AML-193 (cell line): ENCODE data around the gene SERAC1.
A peak's percentile ranks its signal among the peaks of the same experiment; 100 is the strongest.
"Not testable (repeated sequence)": the region's sequence is repeated elsewhere in the genome, so short reads cannot be mapped to it uniquely, and the experiment has no call there.

Source experiments
- DNase-seq, 2 experiments: peaks; one replicate each; lab custom pipeline; 2025; lab: John Stamatoyannopoulos, UW

Gene SERAC1

GRCh38 chr6:158168040-158168289 lies at the start of gene SERAC1:
Gene SERAC1, minus strand, starts transcription at chr6:158168262. Its CDS starts 9,899 bp downstream, at chr6:158158363.
- DNase-seq, result no peak

DNA sequence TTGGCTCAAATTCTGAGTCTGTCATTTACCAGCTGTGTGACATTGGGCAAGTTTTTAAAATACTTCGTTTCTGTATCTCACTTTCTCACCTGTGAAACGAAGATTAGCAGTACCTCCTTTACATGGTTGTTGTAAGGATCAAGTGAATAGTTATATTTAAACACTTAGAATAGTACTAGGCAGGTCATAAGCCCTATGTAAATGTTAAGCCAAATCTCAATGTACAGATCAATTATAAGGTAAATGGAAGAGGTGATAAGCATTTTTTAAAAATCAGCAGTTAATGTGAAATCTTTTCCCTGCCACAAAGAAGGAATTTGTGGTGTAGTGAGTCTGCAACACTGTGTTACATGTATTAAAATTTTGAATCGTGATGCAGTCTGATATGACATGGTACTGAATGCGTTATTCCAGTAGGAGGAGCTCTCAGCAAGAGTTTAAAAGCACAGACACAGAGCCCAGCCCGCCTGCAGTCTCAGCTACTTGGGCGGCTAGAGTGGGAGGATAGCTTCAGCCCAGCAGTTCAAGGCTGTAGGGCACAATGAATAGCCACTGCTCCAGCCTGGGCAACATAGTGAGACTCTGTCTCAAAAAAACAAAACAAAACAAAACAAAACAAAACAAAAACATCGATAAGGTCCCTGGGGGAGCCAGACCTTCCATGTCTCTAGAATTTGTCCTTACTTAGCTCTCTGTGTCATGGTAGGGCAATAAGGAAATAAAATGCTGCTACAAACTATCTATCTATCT lies 46.0 kb upstream of the SERAC1 start:
- peak; percentile 79 to 86 for DNase-seq

DNA sequence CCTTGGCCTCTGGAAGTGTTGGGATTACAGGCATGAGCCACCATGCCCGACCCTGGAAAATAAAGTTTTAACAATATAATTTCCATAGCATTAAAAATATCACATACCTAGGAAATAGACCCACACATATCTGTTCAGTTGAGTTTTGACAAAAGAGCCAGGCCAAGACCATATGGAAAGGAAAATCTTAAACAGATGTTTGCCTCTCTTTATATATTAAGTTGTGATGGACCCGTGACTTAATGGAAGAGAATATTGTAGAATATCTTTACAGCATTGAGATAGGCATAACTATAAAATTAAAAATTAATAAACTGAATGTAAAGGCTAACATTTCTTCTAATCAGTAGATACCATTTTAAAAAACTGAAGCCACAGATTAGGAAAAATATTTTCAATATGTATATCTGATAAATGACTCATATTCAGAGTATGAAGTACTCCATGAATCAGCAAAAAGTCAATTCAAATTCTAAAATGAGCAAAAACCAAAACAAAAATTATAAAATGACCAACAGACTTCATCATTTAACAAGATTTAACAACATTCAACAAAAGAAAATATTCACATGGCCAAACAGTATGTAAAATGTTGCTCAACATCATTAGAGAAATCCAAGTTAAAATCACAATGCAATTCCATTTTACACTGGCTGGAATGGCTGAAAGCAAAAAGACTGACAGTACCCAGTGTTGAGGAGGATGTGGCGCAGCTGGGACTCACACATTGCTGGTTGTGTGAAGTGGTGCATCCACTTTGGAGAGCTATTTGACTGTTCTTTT lies 43.4 kb upstream of the SERAC1 start:
- DNase-seq, result no peak

DNA sequence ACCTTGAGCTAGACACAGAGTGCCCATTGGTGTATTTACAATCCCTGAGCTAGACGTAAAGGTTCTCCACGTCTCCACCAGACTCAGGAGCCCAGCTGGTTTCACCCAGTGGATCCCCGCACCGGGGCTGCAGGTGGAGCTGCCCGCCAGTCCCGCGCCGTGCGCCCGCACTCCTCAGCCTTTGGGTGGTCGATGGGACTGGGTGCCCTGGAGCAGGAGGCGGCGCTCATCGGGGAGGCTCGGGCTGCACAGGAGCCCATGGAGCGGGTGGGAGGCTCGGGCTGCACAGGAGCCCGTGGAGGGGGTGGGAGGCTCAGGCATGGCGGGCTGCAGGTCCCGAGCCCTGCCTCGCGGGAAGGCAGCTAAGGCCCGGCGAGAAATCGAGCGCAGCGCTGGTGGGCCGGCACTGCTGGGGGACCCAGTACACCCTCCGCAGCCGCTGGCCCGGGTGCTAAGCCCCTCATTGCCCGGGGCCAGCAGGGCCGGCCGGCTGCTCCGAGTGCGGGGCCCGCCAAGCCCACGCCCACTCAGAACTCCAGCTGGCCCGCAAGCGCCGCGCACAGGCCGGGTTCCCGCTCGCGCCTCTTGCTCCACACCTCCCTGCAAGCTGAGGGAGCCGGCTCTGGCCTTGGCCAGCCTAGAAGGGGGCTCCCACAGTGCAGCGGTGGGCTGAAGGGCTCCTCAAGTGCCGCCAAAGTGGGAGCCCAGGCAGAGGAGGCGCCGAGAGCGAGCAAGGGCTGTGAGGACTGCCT lies 41.7 kb upstream of the SERAC1 start:
- not testable (repeated sequence) for DNase-seq

GRCh38 chr6:158208226-158209030 lies 40.4 kb upstream of the SERAC1 start:
- not testable (repeated sequence) for DNase-seq

- DNase-seq, result no peak
These were observed 39.3 kb upstream of the SERAC1 start for GRCh38 chr6:158207422-158207788.

DNA sequence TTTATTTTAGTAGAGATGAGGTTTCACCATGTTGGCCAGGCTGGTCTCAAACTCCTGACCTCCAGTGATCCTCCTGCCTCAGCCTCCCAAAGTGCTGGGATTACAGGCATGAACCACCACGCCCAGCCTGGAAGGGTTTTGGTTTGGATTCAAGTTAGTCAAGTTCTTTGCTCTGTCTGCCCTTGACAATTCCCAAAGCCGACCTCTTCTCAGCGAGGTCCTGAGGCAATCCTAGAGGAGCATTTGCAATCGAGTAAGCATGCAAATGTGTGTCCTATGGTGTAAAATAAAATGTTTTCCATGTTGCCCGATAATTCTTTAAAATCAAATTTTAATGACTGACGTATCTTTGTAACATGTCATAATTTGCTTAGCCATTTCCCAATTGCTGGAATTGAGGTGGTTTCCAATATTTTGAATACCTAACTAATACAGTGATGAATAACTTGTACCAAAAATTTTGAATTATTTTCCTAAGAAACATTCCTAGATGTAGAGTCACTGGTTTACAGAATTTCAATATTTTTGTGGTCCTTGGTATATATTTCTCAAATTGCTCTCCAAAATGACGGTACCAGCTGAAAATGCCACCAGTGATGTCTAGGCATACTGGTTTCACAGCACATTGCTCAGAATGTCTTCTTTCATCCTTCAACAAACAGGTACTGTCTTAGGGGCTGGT lies 38.8 kb upstream of the SERAC1 start:
- no peak for DNase-seq

GRCh38 chr6:158205169-158205944 lies 37.3 kb upstream of the SERAC1 start:
- DNase-seq, result no peak

- DNase-seq, result no peak
These were observed 30.4 kb upstream of the SERAC1 start for GRCh38 chr6:158198461-158198860.

- DNase-seq, result no peak
These were observed 26.6 kb upstream of the SERAC1 start for GRCh38 chr6:158194487-158195280.

DNA sequence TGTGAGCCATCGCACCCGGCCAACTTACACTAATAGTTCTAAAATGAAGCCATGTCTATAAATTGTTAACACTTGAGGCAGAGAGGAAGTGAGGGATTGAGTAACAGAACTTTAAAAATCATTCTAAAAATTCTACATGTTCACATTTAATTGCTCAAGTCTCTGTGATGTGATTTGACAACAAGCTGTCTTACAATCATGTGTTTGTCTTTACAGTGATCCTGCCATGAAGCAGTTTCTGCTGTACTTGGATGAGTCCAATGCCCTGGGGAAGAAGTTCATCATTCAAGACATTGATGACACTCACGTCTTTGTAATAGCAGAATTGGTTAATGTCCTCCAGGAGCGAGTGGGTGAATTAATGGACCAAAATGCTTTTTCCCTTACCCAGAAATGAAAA lies 23.7 kb upstream of the SERAC1 start:
- DNase-seq, result no peak

DNA sequence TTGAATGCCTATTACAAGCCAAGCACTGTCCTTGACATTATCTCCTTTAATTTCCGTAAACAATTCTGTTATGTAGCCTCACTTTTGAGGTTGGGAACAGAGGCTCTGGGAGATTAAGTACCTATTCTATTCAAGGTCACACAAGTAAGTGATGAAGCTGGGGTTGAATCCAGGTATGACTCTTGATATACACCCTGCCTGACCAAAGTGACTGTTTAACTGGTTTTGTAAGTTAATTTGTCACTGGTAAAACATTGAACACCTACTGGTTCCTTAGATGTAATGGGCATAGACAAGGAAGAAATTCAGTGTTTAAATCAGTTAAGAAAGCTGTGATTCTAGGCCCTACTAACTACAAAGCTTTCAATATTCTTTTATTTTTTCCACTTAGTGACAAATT lies 23.0 kb upstream of the SERAC1 start:
- DNase-seq, result no peak

- DNase-seq, result no peak
These were observed 20.5 kb upstream of the SERAC1 start for GRCh38 chr6:158188591-158188990.

GRCh38 chr6:158185729-158186456 lies 17.8 kb upstream of the SERAC1 start:
- no peak for DNase-seq

DNA sequence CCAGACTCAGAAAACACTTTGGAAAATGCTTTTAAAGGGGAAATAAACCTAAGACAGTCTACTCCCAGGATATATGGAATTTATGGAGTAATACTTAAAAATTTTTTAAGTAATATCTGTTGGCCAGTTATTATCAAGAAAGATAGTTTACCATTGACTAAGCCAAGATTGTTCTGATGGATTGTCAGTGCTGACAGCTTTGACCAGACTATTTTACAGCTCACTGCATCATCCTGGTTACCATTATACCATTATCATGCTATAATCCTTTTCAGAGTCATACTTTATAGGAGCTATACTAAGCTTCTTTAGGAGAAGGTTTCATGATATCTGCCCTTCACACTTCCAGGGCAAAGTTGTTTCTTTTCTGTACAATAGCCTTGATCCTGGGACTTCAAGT lies 16.5 kb upstream of the SERAC1 start:
- no peak for DNase-seq

DNA sequence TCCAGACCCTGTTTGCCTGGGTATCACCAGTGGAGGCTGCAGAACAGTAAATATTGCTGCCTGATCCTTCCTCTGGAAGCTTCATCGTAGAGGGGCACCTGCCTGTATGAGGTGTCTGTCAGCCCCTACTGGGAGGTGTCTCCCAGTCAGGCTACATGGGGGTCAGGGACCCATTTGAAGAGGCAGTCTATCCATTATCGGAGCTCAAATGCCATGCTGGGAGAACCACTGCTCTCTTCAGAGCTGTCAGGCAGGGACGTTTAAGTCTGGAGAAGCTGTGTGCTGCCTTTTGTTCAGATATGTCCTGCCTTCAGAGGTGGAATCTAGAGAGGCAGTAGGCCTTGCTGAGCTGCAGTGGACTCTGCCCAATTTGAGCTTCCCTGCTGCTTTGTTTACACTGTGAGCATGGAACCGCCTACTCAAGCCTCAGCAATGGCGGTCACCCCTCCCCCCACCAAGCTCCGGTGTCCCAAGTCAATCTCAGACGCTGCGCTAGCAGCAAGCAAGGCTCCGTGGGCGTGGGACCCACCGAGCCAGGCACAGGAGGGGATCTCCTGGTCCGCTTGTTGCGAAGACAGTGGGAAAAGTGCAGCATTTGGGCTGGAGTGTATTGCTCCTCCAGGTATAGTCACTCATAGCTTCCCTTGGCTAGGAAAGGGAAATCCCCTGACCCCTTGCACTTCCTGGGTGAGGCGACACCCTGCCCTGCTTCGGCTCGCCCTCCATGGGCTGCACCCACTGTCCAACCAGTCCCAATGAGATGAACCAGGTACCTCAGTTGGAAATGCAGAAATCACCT lies 15.3 kb upstream of the SERAC1 start:
- DNase-seq, result not testable (repeated sequence)

GRCh38 chr6:158177712-158178111 lies 9.7 kb upstream of the SERAC1 start:
- DNase-seq, result not testable (repeated sequence)

GRCh38 chr6:158175111-158175510 lies 7.0 kb upstream of the SERAC1 start:
- DNase-seq, result no peak
